ENCODE measurements around the gene OBSCN.

OBSCN gene

GRCh38 chr1:228280961-228281591 is 73.2 kb downstream of the OBSCN start:
- no peak for DNase-seq

DNA sequence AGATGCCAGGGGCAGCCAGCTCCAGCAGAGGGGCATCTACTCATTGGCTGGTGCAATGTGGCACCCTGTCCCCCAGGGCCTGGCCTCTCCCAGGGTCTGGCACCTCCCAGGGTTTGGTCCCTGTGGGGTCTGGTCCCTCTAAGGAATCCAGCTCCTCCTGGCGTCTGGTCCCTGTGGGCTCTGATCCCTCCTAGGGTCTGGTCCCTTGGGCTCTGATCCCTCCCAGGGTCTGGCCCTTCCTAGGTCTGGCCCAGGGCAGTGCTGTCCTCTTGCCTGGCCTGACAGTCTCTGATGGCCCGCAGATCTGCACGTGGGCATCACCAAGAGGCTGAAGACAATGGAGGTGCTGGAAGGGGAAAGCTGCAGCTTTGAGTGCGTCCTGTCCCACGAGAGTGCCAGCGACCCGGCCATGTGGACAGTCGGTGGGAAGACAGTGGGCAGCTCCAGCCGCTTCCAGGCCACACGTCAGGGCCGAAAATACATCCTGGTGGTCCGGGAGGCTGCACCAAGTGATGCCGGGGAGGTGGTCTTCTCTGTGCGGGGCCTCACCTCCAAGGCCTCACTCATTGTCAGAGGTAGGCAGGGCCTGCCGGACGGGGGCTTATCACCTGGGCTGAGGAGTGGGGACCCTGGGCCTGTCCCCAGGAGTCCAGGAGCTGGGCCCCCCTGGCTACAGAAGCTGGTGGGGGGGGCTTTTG is 73.9 kb downstream of the OBSCN start:
- no peak for DNase-seq

DNA sequence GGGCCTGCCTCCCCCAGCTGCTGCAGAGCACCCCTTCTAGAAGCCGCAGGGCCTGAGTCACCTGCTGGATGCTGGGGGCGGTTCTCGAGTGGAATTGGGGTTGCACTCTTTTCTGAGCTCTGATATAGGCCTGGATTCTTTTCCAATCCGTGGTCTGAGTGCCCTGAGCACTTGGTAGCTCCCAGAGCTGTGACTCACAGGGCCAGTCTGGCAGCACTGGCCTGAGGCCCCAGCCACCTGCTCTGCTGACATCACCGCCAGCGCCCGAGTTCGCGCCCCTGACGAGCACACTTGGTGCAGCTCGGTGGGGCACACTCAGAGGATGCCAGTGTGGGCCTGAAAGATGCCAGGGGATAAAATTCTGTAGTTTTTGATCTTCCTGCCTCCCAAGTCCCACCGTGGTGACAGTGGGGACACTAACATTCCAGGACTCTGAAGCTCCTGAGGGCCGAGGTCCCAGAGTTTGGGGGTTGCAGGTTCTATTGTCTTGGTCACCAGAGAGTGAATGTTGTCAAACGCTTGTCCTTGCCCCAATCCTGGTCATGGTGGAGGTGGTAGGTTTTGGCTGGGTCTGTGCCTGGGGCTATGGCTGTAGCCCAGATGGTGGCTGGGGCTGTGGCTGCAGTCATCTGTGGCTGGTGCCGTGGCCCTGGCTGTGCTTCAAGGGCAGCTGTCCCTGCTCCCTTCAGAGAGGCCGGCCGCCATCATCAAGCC is 74.6 kb downstream of the OBSCN start:
- DNase-seq: no peak

DNA sequence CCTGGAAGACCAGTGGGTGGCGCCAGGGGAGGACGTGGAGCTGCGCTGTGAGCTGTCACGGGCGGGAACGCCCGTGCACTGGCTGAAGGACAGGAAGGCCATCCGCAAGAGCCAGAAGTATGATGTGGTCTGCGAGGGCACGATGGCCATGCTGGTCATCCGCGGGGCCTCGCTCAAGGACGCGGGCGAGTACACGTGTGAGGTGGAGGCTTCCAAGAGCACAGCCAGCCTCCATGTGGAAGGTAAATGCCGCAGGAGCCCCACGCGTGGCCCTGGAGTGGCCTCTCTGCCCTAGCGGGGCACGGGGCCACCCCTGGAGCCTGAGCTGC is 75.2 kb downstream of the OBSCN start:
- DNase-seq: no peak

- DNase-seq: no peak
These were observed 75.8 kb downstream of the OBSCN start for GRCh38 chr1:228283476-228284147.

DNA sequence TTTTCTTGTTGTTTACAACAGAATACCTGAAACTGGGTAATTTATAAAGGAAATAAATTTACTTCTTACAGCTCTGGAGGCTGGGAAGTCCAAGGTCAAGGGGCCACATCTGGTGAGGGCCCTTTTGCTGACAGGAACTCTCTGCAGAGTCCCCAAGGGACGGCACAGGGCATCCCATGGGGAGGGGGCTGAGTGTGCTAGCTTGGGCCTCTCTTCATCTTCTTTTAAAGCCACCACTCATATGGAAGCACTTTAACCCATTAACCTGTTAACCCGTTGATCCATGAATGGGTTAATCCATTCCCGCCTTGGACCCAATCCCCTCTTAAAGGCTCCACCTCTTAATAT is 76.3 kb downstream of the OBSCN start:
- DNase-seq: no peak

DNA sequence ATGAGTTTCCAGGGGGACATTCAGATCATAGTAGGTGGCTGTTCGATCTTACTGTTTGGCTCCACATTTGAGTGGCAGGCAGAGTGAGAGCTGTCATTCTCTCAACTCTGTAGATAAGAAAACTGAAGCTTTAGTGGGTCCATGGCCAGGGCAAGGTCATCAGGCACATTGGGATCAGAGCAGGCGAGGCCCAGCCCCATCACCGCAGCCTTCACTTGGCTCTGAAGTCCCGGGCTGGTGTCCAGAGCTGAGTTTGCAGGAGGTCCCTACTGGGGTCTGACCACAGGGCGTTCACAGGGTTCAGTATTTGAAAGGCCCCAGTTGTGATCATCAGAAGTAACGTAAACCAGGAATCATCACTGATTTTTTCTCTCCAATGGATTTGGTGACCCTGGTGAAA is 76.7 kb downstream of the OBSCN start:
- DNase-seq: no peak

- no peak for DNase-seq
These were observed 78.0 kb downstream of the OBSCN start for GRCh38 chr1:228285661-228286504.

DNA sequence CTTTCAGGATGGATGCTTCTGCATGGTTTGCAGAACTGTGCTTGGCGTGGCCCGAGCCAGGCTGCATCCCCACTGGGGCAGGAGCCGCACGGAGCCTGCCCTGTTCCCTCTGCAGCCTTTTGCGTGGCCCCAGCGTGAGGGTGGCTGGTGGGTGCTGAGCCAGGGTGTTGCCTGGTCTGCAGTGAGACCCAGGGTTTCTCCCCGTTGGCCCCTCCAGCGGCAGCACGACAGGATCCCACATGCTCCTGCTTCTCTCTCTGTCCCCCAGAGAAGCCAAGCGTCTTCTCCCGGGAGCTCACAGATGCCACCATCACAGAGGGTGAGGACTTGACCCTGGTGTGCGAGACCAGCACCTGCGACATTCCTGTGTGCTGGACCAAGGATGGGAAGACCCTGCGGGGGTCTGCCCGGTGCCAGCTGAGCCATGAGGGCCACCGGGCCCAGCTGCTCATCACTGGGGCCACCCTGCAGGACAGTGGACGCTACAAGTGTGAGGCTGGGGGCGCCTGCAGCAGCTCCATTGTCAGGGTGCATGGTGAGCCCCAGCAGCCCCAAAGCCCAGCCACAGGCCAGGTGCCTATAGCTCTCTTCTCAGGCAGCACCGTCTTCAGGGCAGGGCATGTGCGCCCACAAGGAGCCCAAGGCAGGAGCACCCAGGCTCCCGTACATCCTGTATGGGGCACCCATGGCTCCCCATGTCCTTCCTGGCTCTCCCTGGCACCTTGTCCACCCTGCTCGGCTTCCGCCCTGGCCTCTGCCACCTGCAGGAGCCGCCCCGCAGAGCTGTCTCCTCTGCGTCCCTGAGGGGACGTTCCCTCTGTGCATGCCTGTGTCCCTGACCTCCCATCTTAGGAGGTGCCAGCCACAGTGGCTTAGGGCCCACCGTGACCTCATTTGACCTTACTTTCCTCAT is 78.9 kb downstream of the OBSCN start:
- DNase-seq: no peak

DNA sequence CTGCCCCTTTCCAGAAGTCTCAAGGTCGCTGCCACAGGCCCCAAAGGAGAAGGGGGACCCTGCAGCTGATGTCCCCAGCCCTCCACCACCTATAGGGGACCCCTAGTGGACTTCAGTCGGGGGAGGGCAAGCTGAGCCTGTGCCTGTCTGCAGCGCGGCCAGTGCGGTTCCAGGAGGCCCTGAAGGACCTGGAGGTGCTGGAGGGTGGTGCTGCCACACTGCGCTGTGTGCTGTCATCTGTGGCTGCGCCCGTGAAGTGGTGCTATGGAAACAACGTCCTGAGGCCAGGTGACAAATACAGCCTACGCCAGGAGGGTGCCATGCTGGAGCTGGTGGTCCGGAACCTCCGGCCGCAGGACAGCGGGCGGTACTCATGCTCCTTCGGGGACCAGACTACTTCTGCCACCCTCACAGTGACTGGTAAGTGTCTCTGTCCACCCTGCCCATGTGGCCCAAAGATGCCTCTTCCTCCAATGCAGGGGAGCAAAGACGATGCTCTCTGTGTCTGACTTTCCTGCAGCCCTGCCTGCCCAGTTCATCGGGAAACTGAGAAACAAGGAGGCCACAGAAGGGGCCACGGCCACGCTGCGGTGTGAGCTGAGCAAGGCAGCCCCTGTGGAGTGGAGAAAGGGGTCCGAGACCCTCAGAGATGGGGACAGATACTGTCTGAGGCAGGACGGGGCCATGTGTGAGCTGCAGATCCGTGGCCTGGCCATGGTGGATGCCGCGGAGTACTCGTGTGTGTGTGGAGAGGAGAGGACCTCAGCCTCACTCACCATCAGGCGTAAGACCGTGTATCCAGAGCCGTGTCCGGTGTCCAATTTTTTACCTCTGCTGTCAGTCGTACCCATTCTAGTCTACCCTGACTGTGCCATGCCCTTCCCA is 79.9 kb downstream of the OBSCN start:
- DNase-seq: no peak

DNA sequence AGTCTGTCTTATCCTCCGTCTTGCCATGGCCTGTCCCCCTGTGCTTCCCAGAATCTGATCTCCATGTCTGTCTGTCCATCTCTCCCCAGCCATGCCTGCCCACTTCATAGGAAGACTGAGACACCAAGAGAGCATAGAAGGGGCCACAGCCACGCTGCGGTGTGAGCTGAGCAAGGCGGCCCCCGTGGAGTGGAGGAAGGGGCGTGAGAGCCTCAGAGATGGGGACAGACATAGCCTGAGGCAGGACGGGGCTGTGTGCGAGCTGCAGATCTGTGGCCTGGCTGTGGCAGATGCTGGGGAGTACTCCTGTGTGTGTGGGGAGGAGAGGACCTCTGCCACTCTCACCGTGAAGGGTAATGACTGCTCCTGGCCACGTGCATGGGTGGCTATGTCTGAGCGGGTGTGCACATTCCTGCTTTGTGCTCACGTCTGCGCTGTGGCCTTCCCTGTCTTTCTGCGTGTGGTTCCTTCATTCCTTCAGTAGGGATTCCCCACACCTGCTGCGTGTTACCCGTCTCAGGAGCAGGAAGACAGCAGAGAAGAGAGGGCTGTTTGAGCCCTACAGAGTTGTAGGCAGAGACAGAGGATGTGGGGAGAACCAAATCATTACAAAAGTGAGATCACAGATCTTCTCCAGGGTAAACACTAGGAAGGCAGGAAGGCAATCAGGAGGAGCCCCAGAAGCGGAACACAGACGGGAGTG is 80.8 kb downstream of the OBSCN start:
- DNase-seq: no peak

DNA sequence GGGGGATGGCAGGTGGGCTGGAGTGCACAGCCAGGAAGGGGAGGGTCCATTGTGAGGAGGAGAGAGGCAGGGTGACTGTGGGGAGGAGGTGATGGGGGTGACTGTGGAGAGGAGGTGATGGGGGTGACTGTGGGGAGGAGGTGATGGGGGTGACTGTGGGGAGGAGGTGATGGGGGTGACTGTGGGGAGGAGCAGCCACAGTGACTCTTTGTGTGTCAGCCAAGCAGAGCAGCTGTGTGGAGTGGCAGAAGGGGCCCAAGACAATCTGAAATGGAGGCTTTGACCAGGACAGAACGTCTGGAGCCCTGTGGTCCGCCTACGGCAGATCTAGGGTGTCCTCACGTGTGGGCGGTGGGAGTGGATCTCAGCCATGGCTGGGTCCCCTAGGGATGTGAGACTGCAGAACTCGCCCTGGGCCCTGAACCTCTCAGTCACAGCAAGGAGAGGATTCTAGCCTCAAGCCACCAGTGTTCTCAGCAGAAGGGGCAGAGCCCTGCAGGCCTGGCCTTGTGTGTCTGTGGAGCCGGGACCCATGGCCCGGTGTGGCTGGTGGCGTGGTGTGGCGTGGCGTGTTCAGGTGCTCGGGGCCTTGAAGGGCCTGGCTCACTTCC is 81.5 kb downstream of the OBSCN start:
- DNase-seq: no peak

DNA sequence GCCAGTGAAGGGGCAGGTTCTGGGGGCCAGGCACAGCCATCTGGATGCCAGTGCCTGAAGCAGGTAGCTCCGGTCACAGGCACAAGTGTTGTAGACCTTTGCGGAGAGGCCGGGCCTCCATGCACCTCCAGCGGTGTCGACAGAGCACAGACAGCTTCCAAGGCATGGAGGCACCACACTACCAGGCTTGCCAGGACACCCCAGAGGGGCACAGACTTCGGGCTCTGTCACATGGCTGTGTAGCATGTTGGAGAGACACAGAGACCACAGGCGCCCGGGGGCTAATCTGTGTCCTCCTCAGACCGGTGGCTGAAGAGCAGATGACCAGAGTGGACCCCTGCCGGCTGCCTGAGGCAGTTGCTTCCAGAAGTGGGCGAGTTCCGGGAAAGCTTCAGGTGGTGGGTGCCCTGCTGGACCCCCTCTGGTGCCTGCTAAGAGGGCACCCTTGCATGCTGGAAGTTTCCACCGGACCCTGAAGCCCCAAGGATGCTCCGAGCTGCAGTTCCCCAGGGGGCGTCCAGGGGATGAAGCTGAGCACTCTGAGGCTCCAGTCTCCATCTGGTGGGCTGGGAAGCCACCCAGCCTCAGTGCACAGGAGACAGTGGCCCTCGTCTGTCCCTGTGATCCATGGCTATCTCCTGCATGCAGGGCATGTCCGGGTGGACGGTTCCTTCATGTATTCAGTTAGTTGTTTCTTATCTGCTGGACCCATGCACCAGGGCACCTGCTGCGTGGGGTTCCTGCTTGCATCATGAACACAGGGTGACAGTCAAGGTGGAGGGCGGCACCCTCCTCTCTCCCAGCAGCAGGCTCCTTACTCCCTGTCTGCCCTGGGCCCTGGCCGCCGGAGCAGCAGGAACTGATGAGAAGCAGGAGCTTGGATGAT is 82.4 kb downstream of the OBSCN start:
- DNase-seq: no peak

GRCh38 chr1:228291906-228292608 is 84.2 kb downstream of the OBSCN start:
- no peak for DNase-seq

DNA sequence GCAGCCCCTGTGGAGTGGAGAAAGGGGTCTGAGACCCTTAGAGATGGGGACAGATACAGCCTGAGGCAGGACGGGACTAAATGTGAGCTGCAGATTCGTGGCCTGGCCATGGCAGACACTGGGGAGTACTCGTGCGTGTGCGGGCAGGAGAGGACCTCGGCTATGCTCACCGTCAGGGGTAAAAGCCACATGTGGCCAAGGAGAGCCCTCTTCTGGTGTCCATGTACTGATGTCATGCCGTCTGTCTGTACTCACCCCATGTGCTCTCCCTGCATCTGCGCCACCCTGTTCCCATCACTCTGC is 84.7 kb downstream of the OBSCN start:
- DNase-seq: no peak

DNA sequence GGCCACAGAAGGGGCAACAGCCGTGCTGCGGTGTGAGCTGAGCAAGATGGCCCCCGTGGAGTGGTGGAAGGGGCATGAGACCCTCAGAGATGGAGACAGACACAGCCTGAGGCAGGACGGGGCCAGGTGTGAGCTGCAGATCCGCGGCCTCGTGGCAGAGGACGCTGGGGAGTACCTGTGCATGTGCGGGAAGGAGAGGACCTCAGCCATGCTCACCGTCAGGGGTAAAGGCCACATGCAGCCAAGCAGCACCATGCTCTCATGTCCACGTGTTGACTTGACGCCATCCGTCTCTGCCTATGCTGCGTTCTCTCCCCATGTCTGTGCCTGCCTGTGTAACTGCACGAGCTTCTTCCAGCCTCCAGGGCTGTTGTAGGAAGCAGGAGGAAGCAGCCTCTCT is 85.5 kb downstream of the OBSCN start:
- no peak for DNase-seq

- DNase-seq: no peak
These were observed 86.1 kb downstream of the OBSCN start for GRCh38 chr1:228293816-228294500.

GRCh38 chr1:228294717-228295116 is 86.9 kb downstream of the OBSCN start:
- no peak for DNase-seq

Measured in retina (tissue), 1 donor.